ENCODE data around the gene ZNF396. TPM values are rescaled to one million over a fixed set of nuclear protein-coding genes. Genes with fewer than 3 reads are reported as not detected.

ZNF396 gene
- 1 to 10 TPM; 2.8 to 3.8 (median 3.0) TPM for polyA plus RNA-seq (ENCODE audit: insufficient read depth in 1 of 5, insufficient read length in 5 of 5, low replicate concordance in 1 of 5)
- long read RNA-seq, donor 1 = 0 reads
- long read RNA-seq, donor 2, partial matches to known transcripts = 0 of 1 reads
- long read RNA-seq, donor 2, other reads (novel, unspliced or antisense) = 0 of 1 reads
- long read RNA-seq, donor 3, partial matches to known transcripts = 0 of 1 reads
- long read RNA-seq, donor 3, other reads (novel, unspliced or antisense) = 0 of 1 reads
- long read RNA-seq, donor 4, partial matches to known transcripts = 0 of 2 reads
- long read RNA-seq, donor 4, other reads (novel, unspliced or antisense) = 0 of 2 reads
- long read RNA-seq, donor 5, partial matches to known transcripts = 0 of 2 reads
- long read RNA-seq, donor 5, other reads (novel, unspliced or antisense) = 0 of 2 reads
- long read RNA-seq, donor 6, partial matches to known transcripts = 0 of 1 reads
- long read RNA-seq, donor 6, other reads (novel, unspliced or antisense) = 0 of 1 reads
- long read RNA-seq, donor 7 = 0 reads
- long read RNA-seq, donor 8 = 0 reads

DNA sequence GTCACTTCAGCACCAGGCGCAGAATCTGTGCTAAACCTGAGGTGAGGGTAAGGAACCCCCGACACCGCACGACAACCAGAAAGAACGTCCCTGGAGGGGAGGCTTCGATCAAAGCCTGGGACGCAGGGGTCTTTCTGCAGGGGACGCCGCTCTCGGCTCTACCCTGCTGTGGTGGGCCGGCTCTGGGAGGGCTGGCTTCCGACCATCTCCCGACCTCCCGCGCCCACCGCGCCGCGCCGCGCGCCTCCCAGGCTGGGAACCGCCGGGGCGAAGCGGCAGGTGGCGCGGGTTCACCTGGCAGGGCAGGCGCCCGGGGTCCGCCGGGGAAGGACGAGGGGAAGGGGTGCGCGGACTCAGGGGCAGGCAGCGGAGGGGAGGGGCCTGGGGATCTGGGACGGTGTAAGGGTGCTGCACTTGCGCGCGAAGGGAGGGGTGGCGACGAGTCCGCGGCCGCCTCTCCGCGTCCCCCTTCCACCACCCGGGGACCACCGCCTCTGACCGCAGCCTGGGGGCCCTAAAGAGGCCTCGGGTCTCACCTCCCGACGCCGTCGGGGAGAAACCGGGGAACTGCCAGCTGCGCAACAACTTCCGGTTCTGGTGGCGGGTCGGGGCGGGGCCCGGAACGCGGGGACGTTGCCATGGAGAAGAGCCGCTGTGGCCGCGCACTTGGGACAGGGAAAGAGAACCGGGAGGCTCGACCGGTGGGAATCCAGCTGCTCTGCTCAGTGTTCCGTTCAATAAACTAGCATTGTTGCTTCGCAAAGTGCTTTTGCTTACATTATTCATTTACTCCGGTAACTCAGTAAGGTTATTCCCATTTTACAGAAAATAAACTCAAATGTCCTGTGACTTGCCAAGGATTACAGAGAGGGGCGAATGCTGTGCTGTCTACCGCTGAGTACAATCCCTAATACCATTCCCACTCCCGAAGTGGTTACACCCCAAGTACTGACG is at the start of gene ZNF396:
ZNF396 (minus strand) TSS at position 596 of the 954 bp plus-strand sequence. CDS start 3,045 bp downstream, outside the sequence.
- DNase-seq = peak; percentile 74 to 75

DNA sequence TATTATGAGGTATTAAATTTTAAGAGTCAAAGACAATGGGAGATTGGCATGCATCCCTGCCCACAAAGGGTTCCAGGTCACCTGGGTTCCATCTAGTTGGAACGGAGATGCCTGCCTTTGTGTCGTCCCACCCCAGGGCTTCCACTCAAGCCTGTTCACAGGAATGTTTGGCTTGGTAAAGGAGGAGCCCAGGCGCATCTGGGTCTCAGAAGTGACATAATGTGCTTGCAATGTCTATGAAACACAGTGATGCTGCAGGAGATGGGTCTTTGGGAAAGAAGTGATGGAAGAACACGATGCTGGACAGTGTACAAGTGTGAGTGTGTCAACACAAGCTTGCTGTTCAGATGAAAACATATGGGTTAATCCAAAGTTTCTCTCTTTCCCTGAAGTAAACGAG is 49.6 kb upstream of the ZNF396 start:
- DNase-seq = no peak

DNA sequence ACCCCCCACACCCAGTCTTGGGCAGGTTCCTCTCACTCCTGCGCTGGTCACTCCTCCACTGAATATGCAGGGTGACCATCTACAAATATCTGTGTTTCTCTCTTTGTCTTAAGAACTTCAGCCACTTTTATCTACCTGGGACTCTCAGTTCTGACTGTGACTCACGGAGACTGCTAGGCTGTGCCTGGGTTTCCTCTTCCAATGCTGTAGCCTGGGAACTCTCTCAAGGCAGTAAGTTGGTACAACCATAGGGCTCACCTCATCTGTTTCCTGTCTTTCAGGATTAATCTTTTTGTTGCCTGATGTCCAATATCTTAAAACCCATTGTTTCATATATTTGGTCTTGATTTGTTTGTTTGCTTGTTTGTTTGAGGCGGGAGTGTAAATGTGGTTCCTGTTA is 47.2 kb upstream of the ZNF396 start:
- DNase-seq = no peak

DNA sequence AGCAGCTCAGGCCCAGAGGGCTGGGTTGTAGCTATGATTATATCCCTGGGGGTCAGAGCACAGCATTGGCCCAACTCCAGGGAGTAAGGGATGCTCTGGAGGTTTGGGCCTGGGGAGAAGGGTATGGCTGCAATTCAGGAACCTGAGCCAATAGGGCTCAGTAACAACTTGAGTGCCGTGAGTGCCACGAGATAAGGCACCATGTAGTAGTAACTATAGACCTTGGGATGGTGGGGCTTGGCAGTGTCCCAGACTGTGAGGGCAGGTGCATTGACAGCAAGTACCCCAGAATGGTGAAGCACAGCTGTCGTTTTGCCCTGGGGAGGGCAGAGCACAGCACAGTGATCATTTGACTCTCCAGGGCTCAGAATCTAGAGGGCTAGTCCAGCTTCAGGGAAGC is 45.1 kb upstream of the ZNF396 start:
- DNase-seq = no peak

DNA sequence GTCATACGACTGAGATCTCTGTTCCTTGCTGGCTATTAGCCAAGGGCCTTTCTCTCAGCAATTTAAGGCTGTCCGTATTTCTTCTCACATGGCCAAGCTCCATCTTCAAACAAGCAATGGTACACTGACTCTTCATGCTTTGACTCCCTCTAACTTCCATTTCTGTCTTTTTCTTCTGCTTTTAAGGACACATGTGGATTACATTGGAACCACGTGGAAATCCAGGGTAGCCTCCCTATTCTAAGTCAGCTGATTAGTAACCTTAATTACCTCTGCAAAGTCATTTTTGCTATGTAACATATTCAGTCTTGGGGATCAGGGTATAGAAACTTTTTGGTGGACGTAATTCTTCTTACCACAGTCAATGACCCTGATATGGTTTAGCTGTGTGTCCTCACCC is 41.5 kb upstream of the ZNF396 start:
- no peak for DNase-seq

DNA sequence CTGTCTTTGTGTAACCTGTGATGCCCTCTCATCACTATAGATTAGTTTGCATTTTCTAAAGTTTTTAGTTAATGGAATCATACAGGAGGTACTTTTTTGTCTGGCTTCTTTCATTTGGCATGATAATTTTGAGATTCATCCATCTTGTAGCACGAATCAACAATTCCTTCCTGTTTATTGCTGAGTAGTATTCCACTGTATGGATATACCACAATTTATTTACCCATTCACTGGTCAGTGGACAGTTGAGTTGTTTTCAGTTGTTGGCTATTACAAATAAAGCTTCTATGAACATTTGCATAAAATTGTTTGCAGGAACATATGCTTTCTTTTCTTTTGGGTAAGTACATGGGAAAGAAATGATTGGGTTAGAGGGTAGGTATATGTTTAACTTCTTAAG is 40.1 kb upstream of the ZNF396 start:
- DNase-seq = no peak

DNA sequence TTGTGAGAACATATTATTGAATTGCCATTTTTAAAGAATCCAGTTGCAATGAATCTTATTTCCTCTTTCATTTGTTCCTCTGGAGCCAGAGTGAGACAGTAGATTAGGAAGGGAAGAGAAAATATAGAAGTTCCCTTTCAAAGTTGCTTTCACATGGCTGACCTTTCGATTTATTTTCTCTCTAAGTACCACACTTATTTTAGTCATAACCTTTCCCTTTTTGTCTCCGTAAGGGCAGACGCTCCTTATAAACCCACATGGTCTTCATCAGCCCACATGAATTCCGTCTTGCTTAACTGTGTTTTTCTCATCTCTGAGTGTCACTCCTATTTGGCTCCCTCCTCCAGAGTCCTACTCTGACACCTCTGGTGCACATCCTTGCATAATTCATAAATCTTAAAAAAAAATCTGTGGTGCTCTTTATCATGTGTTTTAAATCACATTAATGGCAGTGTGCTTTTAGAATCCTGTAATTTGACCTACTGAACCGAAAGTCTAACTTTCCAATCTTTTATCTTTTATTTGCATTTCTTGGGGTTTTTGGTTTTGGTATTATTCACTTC is 38.5 kb upstream of the ZNF396 start:
- DNase-seq = no peak

DNA sequence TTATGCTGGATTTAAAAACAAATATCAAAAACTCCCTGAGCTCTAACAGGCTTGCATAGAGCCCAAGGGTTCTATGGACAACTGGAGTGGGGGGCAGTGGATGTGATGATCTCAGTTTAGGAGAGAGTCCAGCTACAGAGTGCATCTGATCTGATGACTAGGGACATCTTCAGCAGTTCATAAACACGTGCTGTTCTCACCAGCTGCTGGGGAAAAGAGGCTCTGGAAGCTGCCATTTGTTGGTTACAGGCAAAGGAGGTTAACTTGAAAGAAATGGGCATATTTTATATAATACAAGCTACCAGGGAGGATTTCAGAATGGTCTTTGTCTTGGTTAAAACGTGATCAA is 36.0 kb upstream of the ZNF396 start:
- DNase-seq = no peak

DNA sequence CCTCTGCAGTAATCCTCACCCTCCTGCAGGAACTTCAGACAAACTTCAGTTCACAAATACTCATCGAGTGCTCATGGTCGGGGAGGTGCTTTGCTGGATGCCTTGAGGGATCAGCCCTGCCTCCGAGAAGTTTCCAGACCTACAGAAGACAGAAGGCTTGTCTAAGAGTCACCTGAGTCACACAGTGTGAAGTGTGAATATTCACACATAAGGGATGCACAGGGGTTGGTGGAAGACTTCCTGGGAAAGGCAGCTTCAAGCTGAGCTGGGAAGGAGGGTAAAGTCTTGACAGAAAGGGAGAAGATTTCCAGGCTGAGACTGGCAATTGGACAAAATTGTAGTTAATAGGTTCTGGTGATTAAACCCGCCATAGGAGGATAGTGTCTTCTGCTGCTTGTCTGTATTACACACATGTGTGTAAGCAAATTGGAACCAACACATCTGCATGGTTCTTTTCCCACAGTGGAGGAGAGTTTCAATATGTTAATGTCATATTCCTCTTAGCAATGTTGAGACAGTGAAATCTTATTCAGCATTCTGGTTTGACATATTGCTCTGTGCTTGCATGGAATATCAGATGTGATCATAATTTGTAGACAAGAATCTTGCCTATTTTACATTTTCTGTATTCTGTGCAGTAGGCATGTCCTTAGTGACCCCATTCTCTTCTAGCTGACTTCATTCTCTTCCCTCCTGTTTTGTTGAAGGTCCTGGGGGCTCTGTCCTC is 34.7 kb upstream of the ZNF396 start:
- no peak for DNase-seq

DNA sequence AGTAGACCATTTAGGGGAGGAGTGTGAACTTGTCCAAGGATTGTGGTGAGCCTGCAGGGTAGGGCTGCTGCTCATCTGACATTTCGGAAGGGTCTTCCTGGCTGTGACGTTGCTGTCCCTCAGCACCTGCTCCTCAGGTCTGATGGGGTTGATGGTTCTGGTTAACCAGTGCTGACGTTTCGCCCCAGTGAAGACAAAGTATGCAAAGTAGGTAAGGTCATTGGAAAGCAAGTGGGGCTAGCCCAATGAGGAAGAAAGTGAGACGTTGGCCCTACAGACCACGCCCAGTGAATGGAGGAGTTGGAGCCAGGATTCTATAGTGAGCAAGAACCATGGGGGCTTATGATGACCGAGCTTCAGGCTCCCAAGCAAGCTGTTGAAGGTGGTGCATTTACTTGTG is 33.4 kb upstream of the ZNF396 start:
- no peak for DNase-seq

DNA sequence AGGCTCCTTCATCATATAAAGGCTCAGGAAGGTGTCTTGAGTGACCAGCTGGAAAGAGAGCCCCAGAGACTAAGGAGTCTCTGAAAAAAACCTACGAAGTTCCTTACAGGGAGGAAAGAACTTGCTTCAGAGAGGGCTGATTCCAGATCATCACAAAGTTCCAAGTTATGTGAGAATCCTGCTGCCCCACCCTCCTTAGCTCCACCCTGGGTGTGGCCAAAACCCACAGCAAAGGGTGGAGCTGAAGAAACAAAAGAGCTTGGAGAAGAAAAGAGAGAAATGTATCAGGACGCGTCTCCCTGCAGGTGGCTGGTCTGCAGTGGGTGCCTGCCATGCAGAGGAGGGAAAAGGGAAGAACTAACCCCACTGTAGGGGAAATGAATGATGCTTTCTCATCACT is 32.8 kb upstream of the ZNF396 start:
- no peak for DNase-seq

DNA sequence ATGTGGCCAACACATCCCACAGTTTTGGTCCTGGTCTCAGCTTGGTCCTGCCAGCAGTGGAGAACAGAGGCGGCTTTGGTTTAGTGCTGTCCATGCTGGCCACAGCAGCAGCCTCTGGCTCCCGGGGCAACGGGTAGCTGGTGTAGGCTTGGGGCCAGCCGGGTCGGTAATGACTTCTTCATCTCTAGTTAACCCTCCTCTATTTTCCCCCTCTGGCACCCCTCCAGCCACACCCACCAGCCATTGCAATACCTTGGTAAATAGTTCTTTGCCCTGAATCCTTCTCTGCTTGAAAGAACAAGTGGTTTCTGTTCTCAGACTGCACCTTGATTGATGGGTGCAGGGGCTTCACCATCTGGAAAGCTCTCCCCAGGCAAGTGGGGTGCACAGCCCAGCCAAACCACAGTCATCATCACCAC is 31.7 kb upstream of the ZNF396 start:
- DNase-seq = no peak

DNA sequence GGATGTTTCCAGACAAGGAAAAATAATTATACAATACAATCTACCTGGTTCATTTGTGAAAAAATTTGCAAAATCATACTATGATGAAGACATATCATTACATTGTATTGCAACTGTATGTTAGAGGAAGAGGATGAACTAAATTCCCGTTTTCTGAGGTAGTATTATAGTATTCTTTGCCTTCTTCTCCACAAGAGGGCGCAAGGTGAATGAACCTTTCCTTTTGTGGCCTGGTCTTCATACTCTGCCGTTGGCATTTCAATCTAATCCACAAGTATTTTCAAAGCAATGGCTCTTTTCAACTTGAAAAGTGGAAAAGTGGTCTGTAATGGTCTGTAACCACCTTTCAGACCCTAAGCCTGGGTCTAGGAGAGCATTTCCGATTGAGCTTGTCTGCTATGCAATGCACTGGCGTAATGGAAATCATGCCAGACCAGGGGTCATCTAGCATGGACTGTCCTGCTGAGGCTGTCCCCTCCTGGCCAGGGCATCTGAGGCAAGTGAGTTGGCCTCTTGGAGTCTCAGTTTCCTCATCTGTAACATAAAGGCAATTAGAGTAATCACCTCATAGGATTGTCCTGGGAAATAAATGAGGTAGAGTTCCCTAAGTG is 30.8 kb upstream of the ZNF396 start:
- DNase-seq = peak; percentile 58 to 68

DNA sequence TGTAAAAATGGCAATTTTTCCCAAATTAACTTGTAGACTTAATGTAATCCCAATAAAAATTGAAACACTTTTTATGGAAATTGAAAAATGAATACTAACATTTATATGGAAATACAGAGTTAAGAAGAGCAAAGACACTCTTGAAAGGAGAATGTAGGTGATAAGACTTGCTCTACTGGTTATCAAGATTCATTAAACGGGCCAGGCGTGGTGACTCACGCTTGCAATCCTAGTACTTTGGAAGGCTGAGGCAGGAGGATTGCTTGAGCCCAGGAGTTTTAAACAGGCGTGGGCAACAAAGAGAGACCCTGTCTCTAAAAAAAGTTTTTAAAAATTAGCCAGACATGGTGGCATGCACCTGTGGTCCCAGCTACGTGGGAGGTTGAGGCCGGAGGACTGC is 29.5 kb upstream of the ZNF396 start:
- no peak for DNase-seq

DNA sequence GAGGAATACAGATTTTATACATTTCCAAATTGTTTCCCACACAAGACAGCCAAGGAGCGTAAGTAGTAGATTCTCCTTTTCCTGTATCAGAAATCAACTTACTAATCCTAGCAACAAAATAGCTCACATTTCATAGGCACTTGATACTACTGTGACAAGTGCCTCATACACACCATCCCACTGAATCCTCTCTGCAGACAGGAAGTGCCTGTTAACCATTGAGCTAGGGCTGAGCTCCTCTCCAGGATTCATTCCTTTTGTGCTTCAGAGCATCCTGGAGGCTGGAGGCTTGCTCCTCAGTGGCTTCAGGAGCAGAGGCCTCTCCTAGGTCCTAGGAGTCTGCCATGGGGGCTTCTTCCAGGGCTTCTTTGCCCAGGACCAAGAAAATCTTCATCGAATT is 20.8 kb upstream of the ZNF396 start:
- DNase-seq = no peak

DNA sequence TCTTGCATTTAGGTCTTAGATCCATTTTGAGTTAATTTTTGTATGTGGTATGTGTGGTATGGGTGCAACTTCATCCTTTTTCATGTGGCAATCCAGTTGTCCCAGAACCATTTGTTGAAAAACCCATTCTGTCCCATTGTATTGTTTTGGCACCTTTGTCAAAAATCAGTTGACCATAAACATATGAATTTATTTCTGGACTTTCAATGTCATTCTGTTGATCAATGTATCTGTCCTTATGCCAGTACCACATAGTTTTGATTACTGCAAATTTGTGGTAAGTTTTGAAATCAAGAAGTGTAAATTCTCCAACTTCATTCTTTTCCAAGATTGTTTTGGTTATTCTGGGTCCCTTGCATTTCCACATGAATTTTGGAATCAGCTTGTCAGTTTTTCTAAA is 16.6 kb upstream of the ZNF396 start:
- DNase-seq = no peak

DNA sequence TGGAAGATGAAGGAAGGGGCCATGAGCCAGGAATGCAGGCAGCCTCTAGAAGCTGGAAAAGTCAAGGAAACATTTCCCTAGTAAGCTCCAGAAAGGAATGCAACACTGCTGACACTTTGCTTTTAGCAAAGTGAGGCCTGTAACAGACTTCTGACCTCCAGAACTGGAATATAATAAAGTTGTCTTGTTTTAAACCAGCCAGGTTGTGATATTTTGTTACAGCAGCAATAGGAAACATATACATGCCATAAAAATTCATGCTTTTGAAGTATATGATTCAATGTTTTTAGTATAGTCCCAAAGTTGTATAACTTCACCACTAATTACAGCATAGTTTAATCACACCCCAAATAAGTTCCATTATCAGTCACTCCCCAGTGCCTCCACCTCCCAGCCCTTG is 15.2 kb upstream of the ZNF396 start:
- DNase-seq = no peak

DNA sequence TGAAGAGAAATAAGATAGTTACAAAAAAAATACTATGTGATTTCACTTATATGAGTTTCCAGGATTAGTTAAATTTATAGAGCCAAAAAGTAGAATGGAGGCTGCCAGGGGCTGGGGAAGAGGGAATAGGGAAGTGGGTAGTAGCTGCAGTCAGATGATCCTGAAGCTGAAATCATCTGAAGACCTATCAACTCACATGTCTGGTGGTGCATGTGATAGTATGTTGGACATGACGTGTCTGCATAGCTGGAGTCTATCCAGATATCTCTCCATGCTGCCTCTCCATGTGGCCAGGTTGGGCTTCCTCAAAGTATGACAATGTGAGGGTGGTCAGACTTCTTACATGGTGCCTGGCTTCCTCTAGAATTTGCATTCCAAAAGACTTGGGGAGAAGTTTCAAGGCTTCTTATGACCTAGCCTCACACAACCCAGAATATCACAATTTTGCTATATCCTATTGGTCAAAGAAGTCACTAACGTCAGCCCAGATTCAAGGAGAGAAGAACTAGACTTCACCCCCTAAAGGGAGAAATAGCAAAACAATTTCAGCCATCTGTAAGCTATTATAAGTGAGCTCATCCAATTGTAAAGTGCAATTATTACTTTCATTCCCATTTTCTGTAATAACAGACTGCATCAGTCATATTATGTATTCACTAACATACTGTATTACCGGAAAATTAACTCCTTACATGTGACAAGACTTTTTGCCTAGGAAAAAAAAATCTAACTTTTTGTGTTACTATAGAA is 14.0 kb upstream of the ZNF396 start:
- DNase-seq = no peak

DNA sequence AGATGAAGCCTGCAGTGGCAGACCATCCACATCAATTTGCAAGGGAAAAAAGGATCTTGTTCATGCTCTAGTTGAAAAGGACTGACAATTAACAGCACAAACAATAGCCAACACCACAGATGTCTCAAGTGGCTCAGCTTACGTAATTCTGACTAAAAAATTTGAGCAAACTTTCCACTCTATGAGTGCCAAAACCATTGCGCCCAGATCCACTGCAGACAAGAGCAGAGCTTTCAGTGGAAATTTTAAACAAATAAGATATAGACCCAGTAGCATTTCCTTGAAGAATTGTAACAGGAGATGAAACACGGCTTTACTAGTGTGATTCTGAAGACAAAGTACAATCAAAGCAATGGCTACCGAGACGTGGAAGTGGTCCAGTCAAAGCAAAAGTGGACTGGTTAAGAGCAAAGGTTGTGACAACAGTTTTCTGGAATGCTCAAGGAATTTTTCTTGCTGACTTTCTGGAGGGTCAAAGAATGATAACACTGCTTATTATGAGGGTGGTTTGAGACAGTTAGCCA is 12.0 kb upstream of the ZNF396 start:
- DNase-seq = no peak

DNA sequence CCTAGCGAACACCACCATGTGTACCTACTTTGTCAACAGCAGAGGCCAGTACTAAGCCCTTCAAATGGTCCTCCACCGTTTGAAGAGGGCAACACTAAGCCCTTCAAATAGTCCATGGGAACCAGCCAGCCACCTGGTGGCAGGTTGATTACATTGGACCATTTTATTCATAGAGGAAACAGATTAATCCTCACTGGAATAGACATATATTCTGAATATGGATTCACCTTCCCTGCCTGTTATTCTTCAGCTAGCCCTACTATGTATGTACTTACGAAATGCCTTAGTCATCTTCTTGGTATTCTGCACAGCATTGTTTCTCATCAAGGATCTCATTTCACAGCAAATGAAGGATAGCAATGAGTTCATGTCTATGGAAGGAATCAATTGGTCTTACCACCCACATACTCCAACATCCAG is 10.0 kb upstream of the ZNF396 start:
- no peak for DNase-seq

Measured in right lung (tissue), 10 donors.